ENCODE data around the gene FBXL19.

- TF ChIP-seq CTCF (conservative IDR thresholded peaks at IDR 0.05) (no peak), EZH2 (IDR thresholded peaks at IDR 0.05; ENCODE audit: low read depth) (no peak)
These were observed 19.1 kb upstream of the FBXL19 start for GRCh38 chr16:30904114-30904780.
